HEK293 (cell line): ENCODE data around the gene CAMK2G.

Experiments
- CTCF ChIA-PET: fragments of 350-600 bp; formaldehyde crosslinking; extraction: SDS; loops from one replicate; lab custom pipeline; 2021; ENCODE audit warnings: antibody characterized with exemption; lab: Yijun Ruan, JAX
- POLR2A ChIA-PET: fragments of 300-600 bp; formaldehyde crosslinking; extraction: SDS; loops from one replicate; lab custom pipeline; 2020; ENCODE audit warnings: antibody characterized with exemption, inconsistent platforms; lab: Yijun Ruan, JAX
- H3K27ac ChIP-seq: fragments of 200-500 bp; sonication (Bioruptor generic); 2 replicates; pipeline ENCODE4 v1.5.1; 2014; ENCODE audit warnings: low read depth, low read length, control low read depth, inconsistent platforms; ENCODE audit errors: extremely low read depth
- H3K36me3 ChIP-seq, 2 experiments: fragments of 200-500 bp in 1 of 2; sonication (Bioruptor generic) in 1 of 2; 1 replicate in 1 of 2; 2 replicates in 1 of 2; pipeline ENCODE4 v1.5.1; 2014 to 2017; ENCODE audit warnings: inconsistent platforms in 2 of 2, low read length in 2 of 2; ENCODE audit not compliant: control insufficient read depth in 2 of 2, insufficient read depth in 1 of 2
- H3K4me1 ChIP-seq: fragments of 200-500 bp; sonication (Bioruptor generic); 2 replicates; pipeline ENCODE4 v1.5.1; 2014; ENCODE audit warnings: mild to moderate bottlenecking, low read length, inconsistent platforms; ENCODE audit not compliant: control insufficient read depth, insufficient read depth
- H3K4me3 ChIP-seq: 2 replicates; pipeline ENCODE4 v1.5.1; 2011; ENCODE audit warnings: low read depth, mild to moderate bottlenecking, control low read depth, low read length, moderate library complexity
- H3K9me3 ChIP-seq: fragments of 200-500 bp; sonication (Bioruptor generic); 2 replicates; pipeline ENCODE4 v1.5.1; 2014; ENCODE audit warnings: low read depth, low read length, inconsistent platforms; ENCODE audit not compliant: control insufficient read depth, insufficient read depth
- EGR2 ChIP-seq: fragments of 450-650 bp; formaldehyde crosslinking; IDR thresholded peaks from 2 replicates; pipeline ENCODE4 v1.5.1; 2016; ENCODE audit warnings: low read depth, missing biosample characterization, missing genetic modification characterization
- GLIS1 ChIP-seq: fragments of 450-650 bp; formaldehyde crosslinking; IDR thresholded peaks from 2 replicates; pipeline ENCODE4 v1.5.1; 2016; ENCODE audit warnings: missing biosample characterization, missing genetic modification characterization
- GLIS2 ChIP-seq: fragments of 450-650 bp; formaldehyde crosslinking; IDR thresholded peaks from 2 replicates; pipeline ENCODE4 v1.5.1; 2016; ENCODE audit warnings: missing biosample characterization, missing genetic modification characterization
- PRDM1 ChIP-seq: fragments of 450-650 bp; formaldehyde crosslinking; IDR thresholded peaks from 2 replicates; pipeline ENCODE4; 2016; ENCODE audit warnings: missing biosample characterization, missing genetic modification characterization
- SETDB1 ChIP-seq: IDR thresholded peaks from one replicate; pipeline ENCODE4 v1.6.1; 2017; ENCODE audit warnings: mild to moderate bottlenecking, low read length, moderate library complexity, mixed read lengths; ENCODE audit not compliant: insufficient read length
- TRIM28 ChIP-seq: IDR thresholded peaks from 2 replicates; pipeline ENCODE4 v1.6.1; 2011; ENCODE audit warnings: low read length, control low read depth, borderline replicate concordance
- ZFHX2 ChIP-seq: fragments of 450-650 bp; formaldehyde crosslinking; conservative IDR thresholded peaks from 2 replicates; pipeline ENCODE4 v1.5.1; 2016; ENCODE audit warnings: missing biosample characterization, missing genetic modification characterization
- ZFP3 ChIP-seq: fragments of 450-650 bp; formaldehyde crosslinking; IDR thresholded peaks from 2 replicates; pipeline ENCODE4 v1.5.1; 2016; ENCODE audit warnings: low read depth, missing biosample characterization, missing genetic modification characterization
- ZIC2 ChIP-seq: fragments of 450-650 bp; formaldehyde crosslinking; IDR thresholded peaks from 2 replicates; pipeline ENCODE4 v1.5.1; 2016; ENCODE audit warnings: missing biosample characterization, missing genetic modification characterization
- ZNF112 ChIP-seq: fragments of 450-650 bp; formaldehyde crosslinking; IDR thresholded peaks from 2 replicates; pipeline ENCODE4 v1.5.0; 2017; ENCODE audit warnings: missing biosample characterization, missing genetic modification characterization
- ZNF133 ChIP-seq: fragments of 450-650 bp; formaldehyde crosslinking; IDR thresholded peaks from 2 replicates; pipeline ENCODE4 v1.5.1; 2016; ENCODE audit warnings: missing biosample characterization, missing genetic modification characterization
- ZNF138 ChIP-seq: fragments of 450-650 bp; formaldehyde crosslinking; IDR thresholded peaks from 2 replicates; pipeline ENCODE4 v1.5.1; 2016; ENCODE audit warnings: missing biosample characterization, missing genetic modification characterization, borderline replicate concordance
- ZNF174 ChIP-seq: fragments of 450-650 bp; formaldehyde crosslinking; IDR thresholded peaks from 2 replicates; pipeline ENCODE4 v1.5.0; 2017; ENCODE audit warnings: missing biosample characterization, mild to moderate bottlenecking, missing genetic modification characterization
- ZNF175 ChIP-seq: fragments of 450-650 bp; formaldehyde crosslinking; IDR thresholded peaks from 2 replicates; pipeline ENCODE4 v1.5.1; 2016; ENCODE audit warnings: missing biosample characterization, missing genetic modification characterization
- ZNF214 ChIP-seq: fragments of 450-650 bp; formaldehyde crosslinking; IDR thresholded peaks from 2 replicates; pipeline ENCODE4 v1.5.1; 2017; ENCODE audit warnings: missing biosample characterization, mild to moderate bottlenecking, missing genetic modification characterization, borderline replicate concordance
- ZNF274 ChIP-seq, 2 experiments: fragments of 200-500 bp in 1 of 2; fragments of 450-650 bp in 1 of 2; sonication (Bioruptor generic) in 1 of 2; formaldehyde crosslinking in 1 of 2; IDR thresholded peaks; 2 replicates each; pipeline versions ENCODE4 v1.5.1 to v1.6.1; 2014 to 2016; ENCODE audit warnings: borderline replicate concordance in 1 of 2, inconsistent platforms in 1 of 2, low read length in 1 of 2, missing biosample characterization in 1 of 2, missing genetic modification characterization in 1 of 2
- ZNF37A ChIP-seq: fragments of 450-650 bp; IDR thresholded peaks from 2 replicates; pipeline ENCODE4 v1.5.1; 2018; ENCODE audit warnings: missing biosample characterization, missing genetic modification characterization
- ZNF394 ChIP-seq: fragments of 450-650 bp; formaldehyde crosslinking; IDR thresholded peaks from 2 replicates; pipeline ENCODE4 v1.5.1; 2016; ENCODE audit warnings: missing biosample characterization, missing genetic modification characterization, mild to moderate bottlenecking, moderate library complexity, borderline replicate concordance
- ZNF530 ChIP-seq: fragments of 450-650 bp; formaldehyde crosslinking; IDR thresholded peaks from 2 replicates; pipeline ENCODE4 v1.5.1; 2016; ENCODE audit warnings: low read depth, missing biosample characterization, missing genetic modification characterization
- ZNF623 ChIP-seq: fragments of 450-650 bp; formaldehyde crosslinking; IDR thresholded peaks from 2 replicates; pipeline ENCODE4 v1.5.1; 2016; ENCODE audit warnings: missing biosample characterization, missing genetic modification characterization
- ZNF677 ChIP-seq: fragments of 450-650 bp; IDR thresholded peaks from 2 replicates; pipeline ENCODE4 v1.5.0; 2018; ENCODE audit warnings: missing biosample characterization, mild to moderate bottlenecking, missing genetic modification characterization, moderate library complexity
- ZNF707 ChIP-seq: fragments of 450-650 bp; formaldehyde crosslinking; IDR thresholded peaks from 2 replicates; pipeline ENCODE4 v1.5.1; 2016; ENCODE audit warnings: missing biosample characterization, missing genetic modification characterization
- TF ChIP-seq, protein P1 (sequence below): fragments of 450-650 bp; formaldehyde crosslinking; IDR thresholded peaks from 2 replicates; pipeline ENCODE4 v1.5.1; 2016; ENCODE audit warnings: missing biosample characterization, missing genetic modification characterization

The CAMK2G gene

DNA sequence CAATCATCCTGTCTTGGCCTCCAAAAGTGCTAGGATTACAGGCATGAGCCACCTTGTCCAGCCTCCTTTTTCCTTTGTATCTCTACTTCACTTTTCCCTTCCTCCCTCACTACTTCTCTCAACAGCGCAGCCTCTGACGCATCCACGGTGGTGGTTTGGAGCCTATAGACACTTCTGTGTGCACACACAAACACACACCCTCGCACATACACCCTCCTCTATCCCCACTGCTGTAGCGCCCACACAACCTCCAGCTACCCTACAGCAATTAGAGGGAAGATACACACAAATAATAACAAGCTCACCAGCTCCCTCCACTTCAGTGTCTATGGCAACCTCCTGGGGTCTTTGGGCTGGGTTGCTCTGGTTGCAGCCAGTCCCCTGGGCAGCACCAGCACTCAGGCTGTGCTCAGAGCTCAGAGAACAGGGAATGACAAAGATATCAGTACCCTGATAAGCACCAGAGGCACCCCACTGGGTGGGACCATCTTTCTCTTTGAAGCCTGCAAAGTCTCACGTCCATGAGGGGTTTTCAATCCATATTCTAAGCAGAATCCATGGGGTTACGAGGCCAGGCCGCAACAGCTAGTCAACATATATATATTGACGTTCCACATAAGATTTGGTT is 3.3 kb upstream of the CAMK2G start:
- TF ChIP-seq ZNF174 (tag by site-specific recombination) (no peak), EGR2 (peak; percentile 78), ZFHX2 (tag by site-specific recombination) (peak; percentile 76), TRIM28 (no peak), ZIC2 (tag by site-specific recombination) (0 out of 2 replicates have a peak, but pooled peaks have one; percentile 22)
- TF ChIP-seq, all 188 proteins: peak for 3
- ChIA-PET CTCF (interaction anchor here (0.5 to 11.0 kb wide), 12 partner anchors 9 to 225 kb away, joined by 3 to 267 read pairs (median 3); partner anchors contain the start of gene CHCHD1), POLR2A (interaction anchor here (0.5 kb wide), 1 partner anchor 81 kb away, joined by 4 read pairs; no protein-coding TSS in a partner anchor)

GRCh38 chr10:73876971-73877370 is 2.6 kb upstream of the CAMK2G start:
- TF ChIP-seq SETDB1 = no peak
- no peak for TF ChIP-seq ZNF530 (tag by site-specific recombination)
- TF ChIP-seq PRDM1 (tag by site-specific recombination) = 0 out of 2 replicates have a peak, but pooled peaks have one; percentile 35
- no peak for TF ChIP-seq ZFP3 (tag by site-specific recombination)
- no peak overlapping the region for H3K4me3 ChIP-seq
- CTCF ChIA-PET = interaction anchor here (0.6 to 11.0 kb wide), 5 partner anchors 10 to 176 kb away, joined by 3 to 267 read pairs (median 3); no protein-coding TSS in a partner anchor
- H3K36me3 ChIP-seq = peaks cover 0 to 4% of the 10 kb centered on the region in 2 experiments; a peak in 1 of 3 replicates
- POLR2A ChIA-PET = interaction anchor here (0.5 kb wide), 1 partner anchor 82 kb away, joined by 4 read pairs; no protein-coding TSS in a partner anchor
- peaks cover 2% of the 10 kb centered on the region for H3K4me1 ChIP-seq
- no peak overlapping the region for H3K27ac ChIP-seq
- no peaks in the 10 kb centered on the region for H3K9me3 ChIP-seq

More for the DNA sequence above, 3.3 kb upstream of the CAMK2G start:
- Histone ChIP-seq H3K36me3 (no peaks in the 10 kb centered on the region), H3K27ac (no peak overlapping the region), H3K4me1 (peaks cover 2% of the 10 kb centered on the region; the same call in 1 of the 2 replicates), H3K4me3 (no peak overlapping the region), H3K9me3 (no peaks in the 10 kb centered on the region)

DNA sequence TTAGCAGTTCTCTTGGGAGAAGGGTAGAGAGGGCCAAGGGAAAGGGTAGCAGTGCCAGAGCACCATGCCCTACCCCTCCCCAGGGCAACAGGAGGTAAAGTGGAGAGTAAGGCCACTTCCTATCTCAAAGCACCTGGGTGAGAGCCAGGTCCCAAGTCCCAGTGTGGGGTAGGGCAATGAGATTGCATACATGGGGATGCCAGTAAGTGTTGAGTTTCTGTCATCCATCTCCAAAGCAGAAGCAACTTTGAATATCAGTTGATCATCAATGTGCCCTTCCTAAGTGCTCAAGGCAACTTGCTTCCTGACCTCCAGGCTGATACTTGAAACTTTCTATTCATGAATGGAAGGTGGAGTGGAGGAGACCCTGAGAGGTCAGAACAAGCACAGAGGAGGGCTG is 2.2 kb upstream of the CAMK2G start:
- POLR2A ChIA-PET = no interaction called here
- Histone ChIP-seq H3K9me3 (no peaks in the 10 kb centered on the region), H3K27ac (no peak overlapping the region), H3K4me3 (no peak overlapping the region), H3K4me1 (peaks cover 6% of the 10 kb centered on the region), H3K36me3 (peaks cover 0 to 8% of the 10 kb centered on the region in 2 experiments; a peak in 1 of 3 replicates)
- TF ChIP-seq ZNF175 (no peak), EGR2 (no peak), ZIC2 (tag by site-specific recombination) (0 out of 2 replicates have a peak, but pooled peaks have one; percentile 42), ZNF112 (no peak), ZNF138 (tag by site-specific recombination) (no peak), ZNF274 (IDR thresholded peaks at IDR 0.05; ENCODE audit: low read length) (no peak), ZNF274 (tag by site-specific recombination; IDR thresholded peaks at IDR 0.05; ENCODE audit: borderline replicate concordance) (no peak), ZNF133 (tag by site-specific recombination) (no peak), ZNF37A (no peak)
- CTCF ChIA-PET = interaction anchor here (0.6 to 11.0 kb wide), 4 partner anchors 10 to 43 kb away, joined by 3 to 267 read pairs (median 6); no protein-coding TSS in a partner anchor

DNA sequence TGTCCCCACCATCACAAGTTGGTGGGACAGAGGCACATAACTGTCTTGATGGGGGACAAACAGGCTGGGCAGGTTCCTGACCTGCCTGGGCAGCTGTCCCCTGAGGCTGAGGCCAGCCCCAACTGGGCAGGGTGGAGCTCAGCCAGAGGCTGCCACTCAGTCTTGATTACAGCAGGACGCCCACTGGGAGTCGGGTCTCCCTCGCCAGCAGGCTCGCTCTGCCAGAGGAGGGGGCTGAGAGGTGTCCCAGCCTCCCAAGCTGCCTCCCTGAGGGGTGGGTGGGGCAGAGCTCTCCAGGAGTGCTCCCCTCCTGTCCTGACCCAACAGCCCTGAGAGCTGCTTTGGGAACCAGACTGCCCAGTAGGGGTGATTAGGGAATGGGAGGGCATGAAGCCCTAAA is 1.8 kb upstream of the CAMK2G start:
- Histone ChIP-seq H3K4me3 (no peak overlapping the region), H3K4me1 (peaks cover 8% of the 10 kb centered on the region), H3K27ac (no peak overlapping the region), H3K36me3 (peaks cover 0 to 12% of the 10 kb centered on the region in 2 experiments; a peak in 1 of 3 replicates), H3K9me3 (no peaks in the 10 kb centered on the region)
- ChIA-PET CTCF (interaction anchor here (0.6 to 11.0 kb wide), 3 partner anchors 11 to 43 kb away, joined by 3 to 267 read pairs (median 9); no protein-coding TSS in a partner anchor), POLR2A (interaction anchor here (0.5 kb wide), 1 partner anchor 270 kb away, joined by 3 read pairs; no protein-coding TSS in a partner anchor)
- TF ChIP-seq ZNF677 (tag by site-specific recombination) = no peak
- 0 out of 2 replicates have a peak, but pooled peaks have one; percentile 10 for TF ChIP-seq GLIS2
- TF ChIP-seq ZIC2 (tag by site-specific recombination) = peak; percentile 96
- peak; percentile 35; the same call in 1 of the 2 replicates for TF ChIP-seq ZFHX2 (tag by site-specific recombination)
- no peak for TF ChIP-seq ZNF623 (tag by site-specific recombination)
- TF ChIP-seq ZNF707 (tag by site-specific recombination) = no peak
- no peak for TF ChIP-seq ZNF394 (tag by site-specific recombination)
- TF ChIP-seq, protein P1, sequence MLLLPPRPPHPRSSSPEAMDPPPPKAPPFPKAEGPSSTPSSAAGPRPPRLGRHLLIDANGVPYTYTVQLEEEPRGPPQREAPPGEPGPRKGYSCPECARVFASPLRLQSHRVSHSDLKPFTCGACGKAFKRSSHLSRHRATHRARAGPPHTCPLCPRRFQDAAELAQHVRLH (tag by site-specific recombination) = no peak
- peak; percentile 50 for TF ChIP-seq GLIS1 (tag by site-specific recombination)
- TF ChIP-seq ZNF214 (tag by site-specific recombination) = no peak
